Lower leg skin (tissue), 4 donors: ENCODE data around the gene APMAP. TPM values are rescaled to one million over a fixed set of nuclear protein-coding genes. Genes with fewer than 3 reads are reported as not detected.

ENCODE experiments used
- DNase-seq, 2 donors: peaks; one replicate each; pipeline ENCODE4 v3.0.0-alpha.2; 2019; ENCODE audit warnings: low spot score in 2 of 2
- H3K4me3 ChIP-seq: fragments of 200-600 bp; sonication (generic); 2 replicates; pipeline ENCODE4 v1.5.1; 2017; ENCODE audit warnings: mild to moderate bottlenecking, low read depth; ENCODE audit not compliant: poor library complexity, severe bottlenecking
- POLR2A ChIP-seq, 2 donors: fragments of 450-650 bp; IDR thresholded peaks; one replicate each; pipeline ENCODE4 v1.6.1; 2016 to 2017; ENCODE audit warnings: antibody characterized with exemption in 2 of 2, mild to moderate bottlenecking in 1 of 2, moderate library complexity in 1 of 2
- WGBS, 2 donors: methylation state at CpG; one replicate each; pipeline ENCODE4 v1.1.5; 2018; 5-methylcytosine and 5-hydroxymethylcytosine counted together
- intact Hi-C: fragments of 100-400 bp; cut with DNase I; formaldehyde crosslinking; loops from one replicate; pipeline ENCODE4 v1.15.0; 2023; ENCODE audit warnings: low total_unique reads
- total RNA-seq, 4 donors: library from RNA; depleted of rRNA; stranded (reverse); fragments of >200 nt; gene quantifications; one replicate each; pipeline ENCODE4 v1.1.0, GENCODE V29; 2016
- TF ChIP-seq, protein P1 (sequence below), 3 donors: fragments of 450-650 bp; IDR thresholded peaks; one replicate each; pipeline ENCODE4 v1.5.1; 2016; ENCODE audit warnings: antibody characterized with exemption in 3 of 3, mild to moderate bottlenecking in 3 of 3, moderate library complexity in 2 of 3

Gene APMAP
- total RNA-seq, 4 donors from 2014 or later, result 34.4 to 88.7 (median 52.6) TPM

DNA sequence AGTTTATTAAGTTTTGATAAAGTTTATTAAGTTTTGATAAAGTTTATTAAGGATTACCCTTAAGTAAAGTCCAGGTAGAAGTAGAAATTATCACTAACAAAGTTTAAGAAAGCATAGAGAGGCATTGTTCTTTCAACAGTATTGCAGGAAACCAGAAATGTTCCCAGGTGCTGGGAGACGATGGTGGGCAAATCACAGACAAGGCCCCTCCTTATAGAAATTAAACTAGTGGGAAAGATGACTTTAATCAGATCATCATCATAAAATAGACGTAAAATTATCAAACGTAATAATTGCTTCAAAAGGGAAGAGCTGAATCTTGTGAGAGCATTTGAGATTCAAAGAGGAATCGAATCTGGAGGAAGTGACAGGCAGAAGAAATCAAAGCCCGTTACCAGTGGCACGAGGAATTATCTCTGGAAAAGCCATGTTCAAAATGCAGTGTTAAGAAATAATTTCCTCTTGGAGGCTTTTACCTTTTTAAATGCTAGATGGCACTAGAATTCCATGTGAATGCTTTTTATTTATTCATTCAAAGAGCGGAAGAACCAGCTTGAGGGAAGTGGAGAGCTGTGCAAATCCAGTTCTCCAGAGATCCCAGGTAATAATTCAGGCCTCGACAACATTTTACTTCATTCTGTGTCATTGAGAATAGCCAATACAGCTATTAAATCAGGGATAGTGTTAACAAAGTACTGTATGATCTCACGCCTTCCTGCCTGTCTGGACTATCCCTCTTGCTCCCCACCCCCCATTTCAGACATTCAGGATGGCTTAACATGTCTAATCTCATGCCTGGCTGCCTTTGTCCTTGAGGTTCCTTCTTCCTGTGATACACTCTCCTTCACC, 1.0 kb upstream of the APMAP start:
- intact Hi-C loops, result loop anchor here (2.0 to 10.0 kb wide), 3 partner anchors 71 to 701 kb away; partner anchors contain the start of genes ABHD12 and ZNF337
- DNase-seq, result peak in 1 of 2 donors; percentile 39

DNA sequence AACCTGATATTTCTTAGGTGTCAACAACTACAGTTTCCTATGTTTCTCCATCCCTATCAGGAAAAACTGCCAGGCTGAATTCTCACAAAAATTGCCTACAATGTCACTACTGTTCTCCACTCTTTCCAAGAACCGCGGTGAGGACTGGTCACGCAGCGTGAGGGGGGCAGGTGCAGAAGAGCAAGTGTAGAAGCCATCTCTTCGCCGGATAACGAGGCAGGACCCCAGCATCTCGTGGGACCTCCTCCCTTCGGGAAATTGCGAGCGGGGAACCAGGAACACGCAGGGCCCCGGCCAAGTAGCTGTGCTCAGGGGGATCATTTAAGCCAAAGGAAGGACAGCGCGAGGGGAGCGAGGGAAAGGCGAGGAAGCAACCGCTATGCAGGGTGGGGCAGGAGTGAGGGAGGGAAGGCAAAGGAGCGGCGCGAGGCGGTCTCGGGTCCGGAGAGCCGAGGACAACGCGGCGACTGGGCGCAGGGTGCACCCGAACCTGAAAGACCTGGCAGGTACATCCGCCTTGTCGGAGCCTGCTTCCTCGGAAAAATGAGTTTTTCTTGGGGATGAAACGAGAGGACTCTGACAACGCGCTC, 559 bp downstream of the APMAP start:
- TF ChIP-seq, protein P1, sequence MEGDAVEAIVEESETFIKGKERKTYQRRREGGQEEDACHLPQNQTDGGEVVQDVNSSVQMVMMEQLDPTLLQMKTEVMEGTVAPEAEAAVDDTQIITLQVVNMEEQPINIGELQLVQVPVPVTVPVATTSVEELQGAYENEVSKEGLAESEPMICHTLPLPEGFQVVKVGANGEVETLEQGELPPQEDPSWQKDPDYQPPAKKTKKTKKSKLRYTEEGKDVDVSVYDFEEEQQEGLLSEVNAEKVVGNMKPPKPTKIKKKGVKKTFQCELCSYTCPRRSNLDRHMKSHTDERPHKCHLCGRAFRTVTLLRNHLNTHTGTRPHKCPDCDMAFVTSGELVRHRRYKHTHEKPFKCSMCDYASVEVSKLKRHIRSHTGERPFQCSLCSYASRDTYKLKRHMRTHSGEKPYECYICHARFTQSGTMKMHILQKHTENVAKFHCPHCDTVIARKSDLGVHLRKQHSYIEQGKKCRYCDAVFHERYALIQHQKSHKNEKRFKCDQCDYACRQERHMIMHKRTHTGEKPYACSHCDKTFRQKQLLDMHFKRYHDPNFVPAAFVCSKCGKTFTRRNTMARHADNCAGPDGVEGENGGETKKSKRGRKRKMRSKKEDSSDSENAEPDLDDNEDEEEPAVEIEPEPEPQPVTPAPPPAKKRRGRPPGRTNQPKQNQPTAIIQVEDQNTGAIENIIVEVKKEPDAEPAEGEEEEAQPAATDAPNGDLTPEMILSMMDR (IDR thresholded peaks at IDR 0.05), result no peak
- no peak for TF ChIP-seq POLR2A (IDR thresholded peaks at IDR 0.05)
- H3K4me3 ChIP-seq, result peak overlapping the region; percentile 89
- intact Hi-C loops, result loop anchor here (10.0 kb wide), 2 partner anchors 403 to 703 kb away; partner anchors contain the start of genes ABHD12 and ZNF337
- 0 to 1% methylated on average over 33 to 36 of the region's 36 CpGs for WGBS, 2 donors
- peak in 1 of 2 donors; percentile 89 for DNase-seq

More for the DNA sequence above, 1.0 kb upstream of the APMAP start:
- H3K4me3 ChIP-seq, result no peak overlapping the region
- WGBS, 2 donors, result 23 to 24% methylated on average over 9 of the region's 9 CpGs
- TF ChIP-seq, protein P1 (IDR thresholded peaks at IDR 0.05), result no peak
- no peak for TF ChIP-seq POLR2A (IDR thresholded peaks at IDR 0.05)

DNA sequence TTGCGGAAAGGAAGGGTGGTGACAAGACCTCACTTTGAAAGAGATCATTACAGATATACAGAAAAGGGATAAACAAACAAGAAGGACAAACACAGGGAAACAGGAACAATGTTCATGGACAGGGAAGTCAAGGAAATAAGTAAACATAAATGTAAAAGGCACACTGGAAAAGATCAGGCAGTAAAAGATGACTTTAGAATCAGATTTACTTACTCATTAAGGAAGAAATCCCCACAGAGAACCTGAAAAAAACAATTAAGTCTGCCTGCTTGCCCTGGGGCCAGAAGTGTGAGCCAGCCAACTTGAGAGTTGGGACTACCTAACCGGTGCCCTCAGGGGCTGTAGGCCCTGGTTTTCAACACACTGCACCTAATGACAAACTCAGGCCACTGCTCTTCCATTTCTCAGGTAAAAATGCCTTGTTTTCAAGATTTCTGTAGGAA, 1.7 kb downstream of the APMAP start:
- DNase-seq, result peak in 1 of 2 donors; percentile 58
- WGBS, 2 donors, result 77 to 86% methylated on average over 2 of the region's 2 CpGs
- no peak overlapping the region for H3K4me3 ChIP-seq
- intact Hi-C loops, result loop anchor here (10.0 kb wide), 2 partner anchors 404 to 704 kb away; partner anchors contain the start of genes ABHD12 and ZNF337
- TF ChIP-seq, protein P1 (IDR thresholded peaks at IDR 0.05), result no peak
- TF ChIP-seq POLR2A (IDR thresholded peaks at IDR 0.05), result no peak

DNA sequence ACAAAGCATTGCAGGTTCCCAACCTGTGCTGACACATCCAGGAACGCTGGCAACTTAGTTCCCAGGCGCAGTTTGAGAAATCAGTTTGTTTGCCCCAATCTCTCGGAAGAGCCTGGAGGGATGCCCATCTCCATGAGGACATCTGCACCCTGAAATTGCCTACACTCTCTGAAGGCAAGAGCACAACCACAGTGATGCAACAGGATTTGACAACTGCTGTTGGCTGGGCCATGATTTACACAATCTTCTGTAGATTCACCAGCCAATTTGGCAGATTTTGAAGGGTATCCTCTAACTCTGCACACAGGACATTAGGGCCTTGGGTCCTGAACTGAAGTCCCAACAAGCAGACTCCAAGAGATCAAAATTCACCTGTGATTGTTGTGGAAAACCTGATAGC, 3.4 kb downstream of the APMAP start:
- TF ChIP-seq, protein P1 (IDR thresholded peaks at IDR 0.05), result no peak
- no peak for TF ChIP-seq POLR2A (IDR thresholded peaks at IDR 0.05)
- DNase-seq, result peak in 1 of 2 donors; percentile 31
- WGBS, 2 donors, result 85 to 88% methylated on average over 3 of the region's 3 CpGs
- no peak overlapping the region for H3K4me3 ChIP-seq
- intact Hi-C loops, result no loop called here

DNA sequence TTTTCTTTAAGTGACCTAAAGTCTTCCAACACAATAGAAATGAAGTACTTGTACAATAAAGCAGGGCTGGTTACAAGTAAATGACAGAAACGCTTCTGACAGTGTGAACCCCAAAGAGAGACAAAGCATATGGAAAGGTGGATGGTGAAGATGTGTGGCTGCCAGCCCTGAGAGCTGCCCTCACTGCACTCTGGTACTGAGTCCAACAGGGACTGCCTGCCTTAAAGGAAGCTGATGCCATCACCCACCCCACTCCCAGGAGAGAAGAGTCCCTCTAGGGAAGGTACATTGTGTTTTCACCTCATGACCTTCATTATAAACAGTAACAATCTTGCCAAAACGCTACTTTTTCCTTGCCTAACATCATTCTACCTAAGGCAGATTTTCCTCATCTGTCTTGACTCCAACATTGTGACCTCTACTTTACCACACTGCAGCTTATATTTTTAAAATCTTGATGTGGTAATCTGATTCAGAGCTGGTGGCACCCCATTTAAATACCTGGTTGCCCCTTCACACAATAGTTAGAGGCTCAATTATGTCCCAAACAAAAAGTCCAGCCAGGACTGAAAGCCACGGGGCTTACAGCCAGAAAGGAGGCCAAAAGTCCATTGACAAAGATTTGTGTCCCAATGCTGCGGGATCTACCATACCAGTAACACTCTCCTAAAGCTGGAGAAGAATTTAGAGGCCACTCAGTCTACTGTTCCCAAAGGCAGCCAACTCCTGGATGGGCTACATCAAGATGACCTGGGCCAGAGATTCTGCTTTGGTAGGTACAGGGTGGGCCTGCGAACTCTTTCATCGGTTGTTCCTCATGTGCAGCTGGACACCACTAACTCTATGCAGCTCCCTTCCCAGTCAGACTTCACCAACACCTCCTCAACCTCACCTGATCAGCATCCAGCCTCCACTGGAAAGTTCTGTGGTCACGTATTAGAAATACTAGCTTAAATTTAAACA, 4.4 kb downstream of the APMAP start:
- DNase-seq, result peak in 1 of 2 donors; percentile 48
- WGBS, 2 donors, result 89 to 94% methylated on average over 7 of the region's 7 CpGs
- TF ChIP-seq POLR2A (IDR thresholded peaks at IDR 0.05), result no peak
- TF ChIP-seq, protein P1 (IDR thresholded peaks at IDR 0.05), result no peak
- H3K4me3 ChIP-seq, result no peak overlapping the region
- intact Hi-C loops, result no loop called here
